SK-N-SH (cell line): Measurements from ENCODE around the gene C20orf144.

Experiments
- CTCF ChIP-seq: fragments of 200-600 bp; sonication (generic); IDR thresholded peaks from 2 replicates; pipeline ENCODE4 v1.6.1; 2017; ENCODE audit warnings: antibody characterized with exemption, mild to moderate bottlenecking, moderate library complexity
- GABPA ChIP-seq: IDR thresholded peaks from 2 replicates; pipeline ENCODE4 v1.4.0; 2012; ENCODE audit warnings: low read depth, mild to moderate bottlenecking
- PBX3 ChIP-seq: IDR thresholded peaks from 2 replicates; pipeline ENCODE4; 2012
- RAD21 ChIP-seq: IDR thresholded peaks from 2 replicates; pipeline ENCODE4 v1.6.1; 2012; ENCODE audit warnings: mild to moderate bottlenecking, low read length
- REST ChIP-seq: IDR thresholded peaks from 2 replicates; pipeline ENCODE4 v1.6.1; 2012; ENCODE audit warnings: mild to moderate bottlenecking, low read depth, low read length, moderate library complexity
- SIN3A ChIP-seq: IDR thresholded peaks from 2 replicates; pipeline ENCODE4 v1.6.1; 2012; ENCODE audit warnings: low read depth, mild to moderate bottlenecking, low read length, moderate library complexity, borderline replicate concordance
- TAF1 ChIP-seq: IDR thresholded peaks from 2 replicates; pipeline ENCODE4 v1.6.1; 2012; ENCODE audit warnings: low read depth, mild to moderate bottlenecking, low read length, moderate library complexity, borderline replicate concordance
- USF2 ChIP-seq: fragments of 150-350 bp; IDR thresholded peaks from 2 replicates; pipeline ENCODE4 v1.6.1; 2017; ENCODE audit warnings: antibody characterized with exemption, low read length, low read depth, borderline replicate concordance
- ZBTB33 ChIP-seq: IDR thresholded peaks from 2 replicates; pipeline ENCODE4 v1.4.0; 2012; ENCODE audit warnings: low read depth, borderline replicate concordance

- TF ChIP-seq RAD21 (no peak), CTCF (no peak), GABPA (no peak), USF2 (no peak), ZBTB33 (no peak), REST (no peak), PBX3 (no peak), TAF1 (no peak), SIN3A (no peak)
Measured at GRCh38 chr20:33687993-33688937, 26.1 kb downstream of the C20orf144 start.
